Measurements from ENCODE around the gene PRPS2.

DNA sequence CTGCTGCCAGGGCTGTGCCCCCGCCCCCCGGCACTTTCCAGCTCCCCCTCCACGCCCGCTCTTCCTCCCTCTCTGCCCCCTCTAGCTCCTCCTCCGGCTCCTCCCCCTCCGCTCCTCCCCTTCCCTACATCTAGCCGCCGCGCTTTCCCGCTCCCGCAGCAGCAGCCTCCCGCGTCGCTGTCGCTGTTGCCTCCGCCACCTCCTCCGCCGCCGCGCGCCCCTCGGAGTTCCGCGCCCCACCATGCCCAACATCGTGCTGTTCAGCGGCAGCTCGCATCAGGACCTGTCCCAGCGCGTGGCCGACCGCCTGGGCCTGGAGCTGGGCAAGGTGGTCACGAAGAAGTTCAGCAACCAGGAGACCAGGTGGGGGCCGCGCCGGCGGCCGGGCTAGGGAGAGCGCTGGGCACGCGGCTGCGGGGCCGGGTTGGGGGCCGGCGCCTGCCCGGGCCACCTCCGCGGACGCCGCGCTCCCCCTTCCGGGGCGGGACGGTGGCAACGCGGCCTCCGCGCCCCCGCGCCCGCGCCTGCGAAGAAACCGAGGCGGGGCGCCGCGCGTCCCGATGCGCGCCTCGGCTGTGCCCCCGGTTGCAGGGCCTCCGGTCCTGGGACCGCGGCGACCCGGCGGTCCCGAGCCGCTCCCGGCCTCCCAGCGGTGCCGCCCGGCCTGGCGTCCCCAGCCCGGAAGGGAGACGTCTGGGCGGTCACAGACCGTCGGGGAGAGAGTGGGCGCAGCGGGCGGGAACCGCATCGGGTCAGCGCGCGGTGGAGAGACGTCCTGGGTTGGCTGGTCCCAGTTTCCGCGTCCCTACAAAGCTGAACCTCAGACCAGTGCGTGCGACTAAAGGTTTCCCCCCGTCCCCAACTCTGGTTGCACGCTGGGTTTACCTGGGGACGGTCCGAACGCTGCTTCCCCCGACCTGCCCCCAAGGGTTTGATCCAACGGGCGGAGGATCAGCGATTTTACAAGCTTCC, at the start of gene PRPS2:
- TF ChIP-seq GATA2 (IDR thresholded peaks at IDR 0.05; ENCODE audit: low read depth, low read length) (no peak), GATA3 (IDR thresholded peaks at IDR 0.05; ENCODE audit: low read depth, low read length) (no peak)

Measured in SH-SY5Y (cell line).